HepG2 (cell line): ENCODE data around the gene ZKSCAN1. TPM values are rescaled to one million over a fixed set of nuclear protein-coding genes. Genes with fewer than 3 reads are reported as not detected.

Experiments
- ARID3A ChIP-seq: IDR thresholded peaks from 2 replicates; pipeline ENCODE4 v1.6.1; 2012; ENCODE audit warnings: low read depth, low read length, improper control_type of control experiment
- FOXA1 ChIP-seq, 2 experiments: fragments of 450-650 bp in 1 of 2; sonication (generic) in 1 of 2; formaldehyde crosslinking in 1 of 2; IDR thresholded peaks; 2 replicates each; pipeline versions ENCODE4 v1.4.0 to v1.6.1; 2016 to 2020; ENCODE audit warnings: missing genetic modification reagents in 1 of 2
- GRHL1 ChIP-seq: sonication (generic); formaldehyde crosslinking; conservative IDR thresholded peaks from 2 replicates; pipeline ENCODE4 v1.8.0; 2022; ENCODE audit warnings: missing genetic modification reagents
- HNRNPH1 ChIP-seq: fragments of 200-400 bp; formaldehyde crosslinking; optimal IDR thresholded peaks from 2 replicates; pipeline ENCODE3; 2017; ENCODE audit warnings: mild to moderate bottlenecking, low read depth, low read length
- LBX2 ChIP-seq: sonication (generic); formaldehyde crosslinking; IDR thresholded peaks from 2 replicates; pipeline ENCODE4 v1.5.0; 2020; ENCODE audit warnings: missing genetic modification reagents, mild to moderate bottlenecking, borderline replicate concordance
- MTA3 ChIP-seq: sonication (generic); formaldehyde crosslinking; IDR thresholded peaks from 2 replicates; pipeline ENCODE4 v1.4.0; 2020; ENCODE audit warnings: missing genetic modification reagents
- REL ChIP-seq: sonication (generic); formaldehyde crosslinking; conservative IDR thresholded peaks from 2 replicates; pipeline ENCODE4 v1.8.0; 2022; ENCODE audit warnings: mild to moderate bottlenecking, missing genetic modification reagents, moderate library complexity
- SATB2 ChIP-seq: sonication (generic); formaldehyde crosslinking; IDR thresholded peaks from 2 replicates; pipeline ENCODE4 v1.5.0; 2020; ENCODE audit warnings: missing genetic modification reagents
- SCMH1 ChIP-seq: sonication (generic); formaldehyde crosslinking; IDR thresholded peaks from 2 replicates; pipeline ENCODE4 v1.9.0; 2021; ENCODE audit warnings: missing genetic modification reagents, mild to moderate bottlenecking, borderline replicate concordance
- SIN3B ChIP-seq: fragments of 150-350 bp; IDR thresholded peaks from 2 replicates; pipeline ENCODE4 v1.6.1; 2014; ENCODE audit warnings: low read length
- TBX2 ChIP-seq: sonication (generic); formaldehyde crosslinking; IDR thresholded peaks from 2 replicates; pipeline ENCODE4 v1.5.0; 2020; ENCODE audit warnings: missing genetic modification reagents, mild to moderate bottlenecking, borderline replicate concordance
- THRA ChIP-seq: sonication (generic); formaldehyde crosslinking; IDR thresholded peaks from 2 replicates; pipeline ENCODE4 v1.4.0; 2020; ENCODE audit warnings: missing genetic modification reagents, borderline replicate concordance
- ZNF512 ChIP-seq: sonication (generic); formaldehyde crosslinking; IDR thresholded peaks from 2 replicates; pipeline ENCODE4 v1.4.0; 2020; ENCODE audit warnings: mild to moderate bottlenecking, missing genetic modification reagents
- ZNF710 ChIP-seq: sonication (generic); formaldehyde crosslinking; IDR thresholded peaks from 2 replicates; pipeline ENCODE4 v1.5.0; 2020; ENCODE audit warnings: mild to moderate bottlenecking, missing genetic modification reagents, borderline replicate concordance
- ZNF775 ChIP-seq: sonication (generic); formaldehyde crosslinking; IDR thresholded peaks from 2 replicates; pipeline ENCODE4 v1.4.0; 2020; ENCODE audit warnings: missing genetic modification reagents, mild to moderate bottlenecking, moderate library complexity, borderline replicate concordance
- ZNF780A ChIP-seq: sonication (generic); formaldehyde crosslinking; IDR thresholded peaks from 2 replicates; pipeline ENCODE4 v1.8.0; 2022; ENCODE audit warnings: mild to moderate bottlenecking, missing genetic modification reagents, moderate library complexity
- ZNF790 ChIP-seq: sonication (generic); formaldehyde crosslinking; IDR thresholded peaks from 2 replicates; pipeline ENCODE4 v1.8.0; 2022; ENCODE audit warnings: missing genetic modification reagents, mild to moderate bottlenecking, borderline replicate concordance
- ZSCAN21 ChIP-seq: sonication (generic); formaldehyde crosslinking; IDR thresholded peaks from 2 replicates; pipeline ENCODE4 v1.8.0; 2022; ENCODE audit warnings: mild to moderate bottlenecking, missing genetic modification reagents, moderate library complexity, borderline replicate concordance
- polyA plus RNA-seq, 8 experiments: library from polyadenylated mRNA; depleted of rRNA in 3 of 8; stranded (reverse) in 7 of 8; unstranded in 1 of 8; fragments of >200 nt; fragmentation: Illumina TruSeq in 4 of 8; extraction: Trizol in 4 of 8; gene quantifications; 2 replicates each; pipeline versions ENCODE4 v1.2.1 to v1.2.3, GENCODE V29; 2011 to 2016; ENCODE audit warnings: low read depth in 4 of 8, missing spikeins in 1 of 8, mixed read lengths in 1 of 8; ENCODE audit not compliant: insufficient read depth in 1 of 8
- total RNA-seq, 5 experiments: library from RNA; depleted of rRNA; stranded (reverse); fragments of >200 nt; fragmentation: Illumina TruSeq; extraction: Trizol; gene quantifications; 2 replicates each; pipeline ENCODE4 v1.2.3, GENCODE V29; 2016; ENCODE audit warnings: low read depth in 1 of 5

ZKSCAN1 gene
- total and polyA plus RNA-seq, 2 of the 13 experiments (the other 11 are each of a cell fraction or from before 2014, with no cell fraction given), result 46.4 to 60.6 TPM

GRCh38 chr7:100003711-100004661, 11.4 kb upstream of the ZKSCAN1 start (continued):
- TF ChIP-seq GRHL1 (CRISPR knock-in tag) (no peak), SCMH1 (no peak), ARID3A (peak; percentile 56; the same call in 1 of the 2 replicates), ZNF775 (CRISPR knock-in tag) (no peak), REL (CRISPR knock-in tag) (no peak), ZNF710 (peak; percentile 89), SIN3B (no peak), FOXA1 (IDR thresholded peaks at IDR 0.05) (peak; percentile 97), FOXA1 (CRISPR knock-in tag; IDR thresholded peaks at IDR 0.05) (peak; percentile 99), MTA3 (CRISPR knock-in tag) (no peak), ZNF780A (CRISPR knock-in tag) (peak; percentile 47; the same call in 1 of the 2 replicates), LBX2 (CRISPR knock-in tag) (no peak), TBX2 (CRISPR knock-in tag) (peak; percentile 98), ZSCAN21 (peak; percentile 52; the same call in 1 of the 2 replicates), ZNF512 (CRISPR knock-in tag) (no peak), HNRNPH1 (no peak), THRA (CRISPR knock-in tag) (peak; percentile 92; the same call in 1 of the 2 replicates), ZNF790 (CRISPR knock-in tag) (no peak), SATB2 (CRISPR knock-in tag) (no peak)
